Uterus (tissue), 4 donors: ENCODE results near the gene LRIT1. TPM values are rescaled to one million over a fixed set of nuclear protein-coding genes. Genes with fewer than 3 reads are reported as not detected.

Experiments used
- DNase-seq, 2 donors: peaks; one replicate each; pipeline ENCODE4 v3.0.0-alpha.2; 2019 to 2020
- H3K27ac ChIP-seq, 2 donors: fragments of 200-600 bp; sonication (generic); 1 replicate in 1 of 2; 2 replicates in 1 of 2; pipeline ENCODE4 v1.5.1; 2016 to 2018
- H3K27me3 ChIP-seq, 2 donors: fragments of 200-600 bp; sonication (generic); one replicate each; pipeline ENCODE4 v1.5.1; 2018 to 2019; ENCODE audit warnings: control low read depth in 1 of 2
- H3K36me3 ChIP-seq, 2 donors: fragments of 200-600 bp; sonication (generic); one replicate each; pipeline ENCODE4 v1.5.1; 2019; ENCODE audit warnings: control low read depth in 1 of 2
- H3K4me1 ChIP-seq, 2 donors: fragments of 200-600 bp; sonication (generic); one replicate each; pipeline ENCODE4 v1.5.1; 2018 to 2019; ENCODE audit warnings: control low read depth in 1 of 2
- H3K4me3 ChIP-seq, 2 donors: fragments of 200-600 bp; sonication (generic); 1 replicate in 1 of 2; 2 replicates in 1 of 2; pipeline ENCODE4 v1.5.1; 2018 to 2019; ENCODE audit warnings: mild to moderate bottlenecking in 1 of 2
- H3K9me3 ChIP-seq, 2 donors: fragments of 200-600 bp; sonication (generic); one replicate each; pipeline ENCODE4 v1.5.1; 2019; ENCODE audit warnings: control low read depth in 1 of 2
- POLR2A ChIP-seq, 2 donors: fragments of 450-650 bp; IDR thresholded peaks; one replicate each; pipeline ENCODE4 v1.6.1; 2016; ENCODE audit warnings: antibody characterized with exemption in 2 of 2, mild to moderate bottlenecking in 1 of 2, moderate library complexity in 1 of 2
- intact Hi-C: fragments of 100-400 bp; cut with DNase I; formaldehyde crosslinking; loops from one replicate; pipeline ENCODE4 v1.15.1; 2023; ENCODE audit warnings: low total_unique reads
- total RNA-seq, 4 donors: library from RNA; depleted of rRNA in 3 of 4; stranded (reverse); fragments of >200 nt in 3 of 4; gene quantifications; one replicate each; pipeline versions ENCODE4 v1.1.0 to v1.2.4, GENCODE V29; 2014 to 2023
- TF ChIP-seq, protein P1 (sequence below), 4 experiments: fragments of 200-600 bp in 2 of 4; fragments of 450-650 bp in 2 of 4; sonication (generic) in 2 of 4; IDR thresholded peaks; one replicate each; pipeline ENCODE4 v1.5.1; 2016 to 2019; ENCODE audit warnings: antibody characterized with exemption in 4 of 4, mild to moderate bottlenecking in 2 of 4, moderate library complexity in 1 of 4
- donor health status: DM: yes; HTN: yes; CAD: no.

Gene LRIT1, protein sequence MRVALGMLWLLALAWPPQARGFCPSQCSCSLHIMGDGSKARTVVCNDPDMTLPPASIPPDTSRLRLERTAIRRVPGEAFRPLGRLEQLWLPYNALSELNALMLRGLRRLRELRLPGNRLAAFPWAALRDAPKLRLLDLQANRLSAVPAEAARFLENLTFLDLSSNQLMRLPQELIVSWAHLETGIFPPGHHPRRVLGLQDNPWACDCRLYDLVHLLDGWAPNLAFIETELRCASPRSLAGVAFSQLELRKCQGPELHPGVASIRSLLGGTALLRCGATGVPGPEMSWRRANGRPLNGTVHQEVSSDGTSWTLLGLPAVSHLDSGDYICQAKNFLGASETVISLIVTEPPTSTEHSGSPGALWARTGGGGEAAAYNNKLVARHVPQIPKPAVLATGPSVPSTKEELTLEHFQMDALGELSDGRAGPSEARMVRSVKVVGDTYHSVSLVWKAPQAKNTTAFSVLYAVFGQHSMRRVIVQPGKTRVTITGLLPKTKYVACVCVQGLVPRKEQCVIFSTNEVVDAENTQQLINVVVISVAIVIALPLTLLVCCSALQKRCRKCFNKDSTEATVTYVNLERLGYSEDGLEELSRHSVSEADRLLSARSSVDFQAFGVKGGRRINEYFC
- total RNA-seq, result not detected

DNA sequence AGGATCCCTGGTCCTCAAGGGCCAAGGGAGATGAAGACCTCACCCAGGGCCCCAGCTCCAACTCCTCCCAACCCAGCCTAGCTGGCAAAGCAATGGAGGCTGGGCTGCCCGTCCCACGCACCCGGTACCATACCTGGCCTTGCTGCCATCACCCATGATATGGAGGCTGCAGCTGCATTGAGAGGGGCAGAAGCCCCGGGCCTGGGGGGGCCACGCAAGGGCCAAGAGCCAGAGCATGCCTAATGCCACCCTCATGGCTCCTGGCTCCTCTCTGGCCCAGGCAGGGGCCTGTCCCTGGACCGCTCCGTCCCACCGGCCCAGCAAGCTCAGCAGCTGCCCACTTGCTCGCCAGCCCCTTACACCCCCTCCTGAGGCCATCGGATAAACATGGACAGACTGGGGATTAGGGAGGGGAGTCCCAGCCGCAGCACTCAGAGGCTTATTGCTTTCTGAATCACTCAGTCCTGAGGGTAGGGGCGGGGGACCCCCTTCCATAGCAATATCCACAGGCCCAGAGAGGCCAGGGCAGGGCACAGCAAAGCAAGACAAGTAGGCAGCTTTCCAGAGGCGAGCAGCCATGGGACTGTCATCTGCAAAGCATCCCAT is at the start of gene LRIT1:
Gene LRIT1 (minus strand): TSS at position 362 of the 606 bp plus-strand sequence. CDS start 107 bp downstream, at position 255.
- no peaks in the 10 kb centered on the region for H3K36me3 ChIP-seq
- no peak for DNase-seq
- TF ChIP-seq, protein P1, sequence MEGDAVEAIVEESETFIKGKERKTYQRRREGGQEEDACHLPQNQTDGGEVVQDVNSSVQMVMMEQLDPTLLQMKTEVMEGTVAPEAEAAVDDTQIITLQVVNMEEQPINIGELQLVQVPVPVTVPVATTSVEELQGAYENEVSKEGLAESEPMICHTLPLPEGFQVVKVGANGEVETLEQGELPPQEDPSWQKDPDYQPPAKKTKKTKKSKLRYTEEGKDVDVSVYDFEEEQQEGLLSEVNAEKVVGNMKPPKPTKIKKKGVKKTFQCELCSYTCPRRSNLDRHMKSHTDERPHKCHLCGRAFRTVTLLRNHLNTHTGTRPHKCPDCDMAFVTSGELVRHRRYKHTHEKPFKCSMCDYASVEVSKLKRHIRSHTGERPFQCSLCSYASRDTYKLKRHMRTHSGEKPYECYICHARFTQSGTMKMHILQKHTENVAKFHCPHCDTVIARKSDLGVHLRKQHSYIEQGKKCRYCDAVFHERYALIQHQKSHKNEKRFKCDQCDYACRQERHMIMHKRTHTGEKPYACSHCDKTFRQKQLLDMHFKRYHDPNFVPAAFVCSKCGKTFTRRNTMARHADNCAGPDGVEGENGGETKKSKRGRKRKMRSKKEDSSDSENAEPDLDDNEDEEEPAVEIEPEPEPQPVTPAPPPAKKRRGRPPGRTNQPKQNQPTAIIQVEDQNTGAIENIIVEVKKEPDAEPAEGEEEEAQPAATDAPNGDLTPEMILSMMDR (IDR thresholded peaks at IDR 0.05), result no peak
- TF ChIP-seq POLR2A (IDR thresholded peaks at IDR 0.05), result no peak
- no peaks in the 10 kb centered on the region for H3K4me1 ChIP-seq
- H3K4me3 ChIP-seq, result no peak within 1 kb of the TSS
- no peaks in the 10 kb centered on the region for H3K9me3 ChIP-seq
- H3K27ac ChIP-seq, result no peak within 1 kb of the TSS
- no peaks in the 10 kb centered on the region for H3K27me3 ChIP-seq
- intact Hi-C loops, result no loop called here

DNA sequence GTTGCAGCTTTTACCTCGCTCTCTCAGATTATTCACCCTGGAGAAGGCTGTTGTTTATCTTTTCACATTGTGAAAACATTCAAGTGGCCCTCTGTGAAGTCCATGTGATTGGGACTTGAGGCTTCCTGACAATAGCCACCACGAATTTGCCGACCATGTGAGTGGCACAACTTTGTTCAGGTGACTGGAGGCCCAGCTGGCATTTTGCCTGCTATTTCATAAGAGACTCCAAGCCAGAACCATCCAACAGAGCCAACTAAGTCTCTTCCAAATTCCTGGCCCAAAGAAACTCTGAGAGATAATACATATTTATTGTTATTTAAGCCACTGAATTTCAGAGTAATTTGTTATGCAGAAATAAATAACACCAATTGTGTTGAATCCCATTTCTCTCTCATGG is 48.9 kb upstream of the LRIT1 start:
- intact Hi-C loops, result no loop called here
- no peak overlapping the region for H3K4me3 ChIP-seq
- H3K9me3 ChIP-seq, result no peaks in the 10 kb centered on the region
- no peaks in the 10 kb centered on the region for H3K4me1 ChIP-seq
- no peak for DNase-seq
- no peak overlapping the region for H3K27ac ChIP-seq
- H3K36me3 ChIP-seq, result no peaks in the 10 kb centered on the region
- no peaks in the 10 kb centered on the region for H3K27me3 ChIP-seq
- TF ChIP-seq, protein P1 (IDR thresholded peaks at IDR 0.05), result no peak
- TF ChIP-seq POLR2A (IDR thresholded peaks at IDR 0.05), result no peak

DNA sequence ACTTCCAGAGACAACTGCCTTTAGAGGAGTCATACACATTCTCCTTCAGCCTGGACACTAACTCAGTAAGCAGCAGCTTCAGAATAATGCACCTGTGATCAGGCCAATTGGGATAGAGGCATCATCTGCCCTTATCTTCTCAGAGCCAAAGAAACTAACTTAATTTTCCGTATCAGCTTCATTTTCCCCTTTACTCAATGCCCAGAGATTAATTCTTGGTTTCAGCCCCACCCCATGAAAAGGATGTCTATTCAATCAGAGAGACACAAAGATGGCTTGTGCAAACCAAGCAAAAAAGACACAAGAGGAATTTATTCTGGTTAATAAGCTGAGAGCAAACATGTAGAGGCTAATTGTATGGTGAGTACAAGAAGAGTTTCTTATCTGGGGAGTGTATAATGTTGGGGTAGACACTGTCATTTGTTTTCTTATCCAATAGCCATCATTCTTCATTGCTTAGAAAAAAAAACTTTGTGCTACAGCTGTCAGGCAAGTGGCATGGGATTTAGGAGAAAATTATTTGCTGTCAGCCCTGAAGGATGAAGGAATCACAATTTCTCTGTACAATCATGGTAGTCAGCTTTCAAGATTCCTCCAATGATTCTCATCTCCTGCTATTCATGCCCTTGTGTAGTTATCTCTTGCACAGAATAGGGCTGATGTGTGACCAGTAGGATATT is 48.3 kb upstream of the LRIT1 start:
- H3K4me3 ChIP-seq, result no peak overlapping the region
- no peaks in the 10 kb centered on the region for H3K4me1 ChIP-seq
- H3K36me3 ChIP-seq, result no peaks in the 10 kb centered on the region
- TF ChIP-seq, protein P1 (IDR thresholded peaks at IDR 0.05), result no peak
- TF ChIP-seq POLR2A (IDR thresholded peaks at IDR 0.05), result no peak
- H3K27me3 ChIP-seq, result no peaks in the 10 kb centered on the region
- no peak for DNase-seq
- no peaks in the 10 kb centered on the region for H3K9me3 ChIP-seq
- intact Hi-C loops, result no loop called here
- no peak overlapping the region for H3K27ac ChIP-seq

DNA sequence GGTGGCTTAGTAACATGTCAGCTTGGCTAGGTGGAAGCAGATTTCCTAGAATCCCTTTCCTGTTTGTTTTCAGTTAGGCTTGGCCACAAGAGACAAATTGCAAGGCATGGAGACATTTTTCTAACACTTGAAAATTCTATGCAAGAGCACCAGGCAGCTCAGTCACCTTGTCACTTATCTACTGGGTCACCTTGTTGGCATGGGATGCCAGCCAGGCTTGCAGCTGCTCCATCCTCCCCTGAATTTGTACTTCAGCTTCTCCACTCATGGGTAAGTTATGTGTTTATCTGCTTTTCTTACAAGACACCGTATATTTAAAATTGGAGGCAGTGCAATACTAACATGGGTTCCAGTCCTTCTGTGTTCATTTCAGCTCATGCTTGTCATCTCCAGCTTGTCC is 46.8 kb upstream of the LRIT1 start:
- Histone ChIP-seq H3K27me3 (no peaks in the 10 kb centered on the region), H3K36me3 (no peaks in the 10 kb centered on the region), H3K4me3 (no peak overlapping the region), H3K4me1 (no peaks in the 10 kb centered on the region), H3K27ac (no peak overlapping the region), H3K9me3 (no peaks in the 10 kb centered on the region)
- TF ChIP-seq POLR2A (IDR thresholded peaks at IDR 0.05), result no peak
- TF ChIP-seq, protein P1 (IDR thresholded peaks at IDR 0.05), result no peak
- intact Hi-C loops, result no loop called here
- no peak for DNase-seq
